ENCODE data around the gene LHCGR.

Gene LHCGR

GRCh38 chr2:48755473-48755872, at the start of gene LHCGR:
LHCGR (minus strand) TSS chr2:48755724; CDS start chr2:48755671, 53 bp downstream.
- no peak for DNase-seq (ENCODE audit: low read depth, low spot score)

GRCh38 chr2:48799601-48800000, 44.1 kb upstream of the LHCGR start:
- DNase-seq (ENCODE audit: low read depth, low spot score), result no peak

GRCh38 chr2:48795065-48795464, 39.5 kb upstream of the LHCGR start:
- no peak for DNase-seq (ENCODE audit: low read depth, low spot score)

GRCh38 chr2:48793671-48794070, 38.1 kb upstream of the LHCGR start:
- DNase-seq (ENCODE audit: low read depth, low spot score), result no peak

- DNase-seq (ENCODE audit: low read depth, low spot score), result no peak
Observed at GRCh38 chr2:48792030-48792429, 36.5 kb upstream of the LHCGR start.

- no peak for DNase-seq (ENCODE audit: low read depth, low spot score)
Observed at GRCh38 chr2:48790407-48791170, 35.1 kb upstream of the LHCGR start.

GRCh38 chr2:48787580-48787979, 32.1 kb upstream of the LHCGR start:
- DNase-seq (ENCODE audit: low read depth, low spot score), result no peak

GRCh38 chr2:48781366-48781765, 25.8 kb upstream of the LHCGR start:
- DNase-seq (ENCODE audit: low read depth, low spot score), result no peak

GRCh38 chr2:48779019-48779716, 23.6 kb upstream of the LHCGR start:
- no peak for DNase-seq (ENCODE audit: low read depth, low spot score)

- DNase-seq (ENCODE audit: low read depth, low spot score), result no peak
Observed at GRCh38 chr2:48774251-48774650, 18.7 kb upstream of the LHCGR start.

- DNase-seq (ENCODE audit: low read depth, low spot score), result no peak
Observed at GRCh38 chr2:48771241-48772014, 15.9 kb upstream of the LHCGR start.

- DNase-seq (ENCODE audit: low read depth, low spot score), result no peak
Observed at GRCh38 chr2:48770181-48770580, 14.7 kb upstream of the LHCGR start.

- no peak for DNase-seq (ENCODE audit: low read depth, low spot score)
Observed at GRCh38 chr2:48768669-48769068, 13.1 kb upstream of the LHCGR start.

- no peak for DNase-seq (ENCODE audit: low read depth, low spot score)
Observed at GRCh38 chr2:48767330-48767729, 11.8 kb upstream of the LHCGR start.

- DNase-seq (ENCODE audit: low read depth, low spot score), result no peak
Observed at GRCh38 chr2:48760826-48761225, 5.3 kb upstream of the LHCGR start.

- DNase-seq (ENCODE audit: low read depth, low spot score), result no peak
Observed at GRCh38 chr2:48759682-48760081, 4.2 kb upstream of the LHCGR start.

- no peak for DNase-seq (ENCODE audit: low read depth, low spot score)
Observed at GRCh38 chr2:48756289-48756688, 765 bp upstream of the LHCGR start.

GRCh38 chr2:48754874-48755273, 650 bp downstream of the LHCGR start:
- DNase-seq (ENCODE audit: low read depth, low spot score), result no peak

GRCh38 chr2:48753228-48753627, 2.3 kb downstream of the LHCGR start:
- DNase-seq (ENCODE audit: low read depth, low spot score), result no peak

GRCh38 chr2:48750128-48750739, 5.3 kb downstream of the LHCGR start:
- DNase-seq (ENCODE audit: low read depth, low spot score), result no peak

GRCh38 chr2:48749291-48750127, 6.0 kb downstream of the LHCGR start:
- DNase-seq (ENCODE audit: low read depth, low spot score), result no peak

Measured in activated naive CD8-positive, alpha-beta T cell treated with anti-CD3 and anti-CD28 coated beads, Interleukin-2, amount 50 U/mL, for 16 hours (primary cell).